PFSK-1 (cell line): ENCODE data around the gene LGI2.

Experiments
- POLR2AphosphoS5 ChIP-seq: IDR thresholded peaks from 2 replicates; pipeline ENCODE4 v1.6.1; 2012; ENCODE audit warnings: low read depth, mild to moderate bottlenecking, control low read depth, low read length, moderate library complexity
- TAF1 ChIP-seq: IDR thresholded peaks from 2 replicates; pipeline ENCODE4 v1.6.1; 2012; ENCODE audit warnings: low read length, control low read depth, borderline replicate concordance; ENCODE audit not compliant: insufficient read depth
- TF ChIP-seq, protein P1 (sequence below), 2 experiments: IDR thresholded peaks; 2 replicates each; pipeline versions ENCODE4 v1.6.1 to v1.8.0; 2011 to 2012; ENCODE audit warnings: low read depth in 2 of 2, low read length in 2 of 2, control low read depth in 1 of 2, inconsistent platforms in 1 of 2, mild to moderate bottlenecking in 1 of 2, moderate library complexity in 1 of 2; ENCODE audit not compliant: insufficient read depth in 1 of 2

DNA sequence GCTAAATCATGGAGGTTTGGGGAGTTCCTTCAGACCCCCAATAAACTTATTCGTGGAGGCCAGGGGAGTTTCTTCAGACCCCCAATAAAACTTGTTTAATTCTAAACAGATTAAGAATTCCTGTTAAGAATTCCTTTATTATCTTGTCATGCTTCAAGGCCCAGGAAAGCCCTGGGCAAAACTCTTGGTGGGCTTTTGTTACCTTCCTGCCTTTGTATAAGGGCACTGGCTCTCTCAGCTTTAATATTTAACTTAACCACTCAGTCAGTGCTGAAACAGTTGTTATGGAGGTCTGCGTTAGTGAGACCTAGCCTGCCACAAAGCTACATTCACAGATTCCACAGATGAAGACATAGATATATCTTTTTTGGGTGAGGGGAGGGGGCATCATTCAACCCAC is 29.0 kb upstream of the LGI2 start:
- TF ChIP-seq TAF1 (no peak), POLR2AphosphoS5 (no peak)
- TF ChIP-seq, protein P1, sequence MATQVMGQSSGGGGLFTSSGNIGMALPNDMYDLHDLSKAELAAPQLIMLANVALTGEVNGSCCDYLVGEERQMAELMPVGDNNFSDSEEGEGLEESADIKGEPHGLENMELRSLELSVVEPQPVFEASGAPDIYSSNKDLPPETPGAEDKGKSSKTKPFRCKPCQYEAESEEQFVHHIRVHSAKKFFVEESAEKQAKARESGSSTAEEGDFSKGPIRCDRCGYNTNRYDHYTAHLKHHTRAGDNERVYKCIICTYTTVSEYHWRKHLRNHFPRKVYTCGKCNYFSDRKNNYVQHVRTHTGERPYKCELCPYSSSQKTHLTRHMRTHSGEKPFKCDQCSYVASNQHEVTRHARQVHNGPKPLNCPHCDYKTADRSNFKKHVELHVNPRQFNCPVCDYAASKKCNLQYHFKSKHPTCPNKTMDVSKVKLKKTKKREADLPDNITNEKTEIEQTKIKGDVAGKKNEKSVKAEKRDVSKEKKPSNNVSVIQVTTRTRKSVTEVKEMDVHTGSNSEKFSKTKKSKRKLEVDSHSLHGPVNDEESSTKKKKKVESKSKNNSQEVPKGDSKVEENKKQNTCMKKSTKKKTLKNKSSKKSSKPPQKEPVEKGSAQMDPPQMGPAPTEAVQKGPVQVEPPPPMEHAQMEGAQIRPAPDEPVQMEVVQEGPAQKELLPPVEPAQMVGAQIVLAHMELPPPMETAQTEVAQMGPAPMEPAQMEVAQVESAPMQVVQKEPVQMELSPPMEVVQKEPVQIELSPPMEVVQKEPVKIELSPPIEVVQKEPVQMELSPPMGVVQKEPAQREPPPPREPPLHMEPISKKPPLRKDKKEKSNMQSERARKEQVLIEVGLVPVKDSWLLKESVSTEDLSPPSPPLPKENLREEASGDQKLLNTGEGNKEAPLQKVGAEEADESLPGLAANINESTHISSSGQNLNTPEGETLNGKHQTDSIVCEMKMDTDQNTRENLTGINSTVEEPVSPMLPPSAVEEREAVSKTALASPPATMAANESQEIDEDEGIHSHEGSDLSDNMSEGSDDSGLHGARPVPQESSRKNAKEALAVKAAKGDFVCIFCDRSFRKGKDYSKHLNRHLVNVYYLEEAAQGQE (IDR thresholded peaks at IDR 0.05; ENCODE audit: insufficient read depth in 1 of 2, low read depth in 2 of 2, low read length in 2 of 2), result no peak
